HG03103 (cell line): ENCODE data around the gene EVC2.

ENCODE experiments used
- ATAC-seq: cut with Tn5 transposase; IDR thresholded peaks from one replicate; pipeline ENCODE4 v1.9.1; 2021; ENCODE audit warnings: low read depth; ENCODE audit not compliant: unreplicated experiment

EVC2 gene

DNA sequence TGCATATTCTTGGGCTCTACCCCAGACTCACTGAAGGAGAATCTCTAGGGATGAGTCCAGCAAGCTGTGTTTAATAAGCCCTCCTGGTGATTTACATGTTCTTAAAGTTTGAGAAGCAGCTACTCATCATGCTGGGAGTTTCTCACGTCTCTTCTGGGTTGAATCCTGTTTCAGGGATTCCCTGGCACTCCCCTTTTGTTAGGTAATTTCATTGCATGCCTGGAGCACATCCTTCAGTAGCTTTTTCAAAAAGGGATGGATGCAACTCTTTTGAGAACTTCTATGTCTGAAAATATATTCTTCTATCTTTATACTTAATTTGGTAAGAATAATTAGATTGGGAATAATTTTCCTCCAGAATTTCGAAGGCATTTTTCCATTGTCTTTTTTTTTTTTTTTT, 7.0 kb upstream of the EVC2 start:
- ATAC-seq = no peak

DNA sequence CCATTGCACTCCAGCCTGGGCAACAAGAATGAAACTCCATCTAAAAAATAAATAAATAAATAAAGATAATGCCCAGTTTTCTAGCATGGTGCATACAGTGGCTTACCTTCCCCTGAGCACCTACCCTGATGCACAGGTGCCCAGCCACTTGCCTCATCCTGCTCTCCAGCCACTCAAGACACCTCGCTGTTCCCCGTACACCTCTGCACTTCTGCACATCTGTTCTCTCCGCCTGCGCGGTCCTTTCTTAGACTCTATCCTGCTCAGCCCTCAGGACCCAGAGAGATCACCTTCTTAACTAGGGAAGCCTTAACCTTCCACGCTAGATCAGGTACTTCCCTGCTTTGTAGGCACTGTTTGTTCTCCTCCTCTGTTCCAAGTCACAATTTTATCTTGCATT, 5.5 kb upstream of the EVC2 start:
- no peak for ATAC-seq

DNA sequence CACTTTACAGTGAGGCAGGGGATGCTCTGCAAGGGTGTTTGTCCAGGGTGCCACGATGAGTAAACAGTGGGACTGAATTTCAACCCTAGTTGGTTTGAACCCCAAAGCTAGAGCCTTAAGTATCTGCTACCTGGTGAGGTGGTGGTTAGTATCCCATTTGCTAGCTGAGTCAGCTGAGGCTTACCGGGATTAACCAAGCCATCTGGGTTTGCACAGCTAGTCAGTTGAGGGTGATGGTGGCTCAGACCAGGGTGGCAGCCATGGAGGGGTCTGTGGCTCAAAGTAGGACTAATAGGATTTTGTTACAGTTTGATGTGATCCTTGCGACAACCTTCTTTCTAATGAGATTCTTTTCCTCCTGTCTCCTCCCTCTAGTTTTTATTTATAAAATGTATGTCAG, 4.6 kb upstream of the EVC2 start:
- ATAC-seq = no peak

DNA sequence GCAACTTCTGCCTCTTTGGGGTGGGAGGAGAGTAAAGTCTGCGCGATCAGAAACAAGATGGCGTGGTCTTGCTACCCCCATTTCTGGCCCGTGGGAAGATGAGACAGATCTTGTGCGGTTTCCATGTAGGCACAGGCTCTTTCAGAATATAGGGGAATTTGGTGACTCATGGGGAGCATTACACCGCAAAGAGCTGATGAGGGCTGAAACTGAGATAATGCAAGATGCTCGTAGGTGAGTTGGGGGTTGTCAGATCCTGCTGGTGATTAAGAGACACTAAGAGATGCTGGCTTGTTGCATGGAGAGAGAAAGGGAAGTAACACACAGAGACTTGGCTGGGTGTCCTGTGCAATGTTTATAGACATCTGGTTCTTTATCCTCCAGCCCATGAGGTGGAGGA, 4.2 kb upstream of the EVC2 start:
- ATAC-seq = no peak

DNA sequence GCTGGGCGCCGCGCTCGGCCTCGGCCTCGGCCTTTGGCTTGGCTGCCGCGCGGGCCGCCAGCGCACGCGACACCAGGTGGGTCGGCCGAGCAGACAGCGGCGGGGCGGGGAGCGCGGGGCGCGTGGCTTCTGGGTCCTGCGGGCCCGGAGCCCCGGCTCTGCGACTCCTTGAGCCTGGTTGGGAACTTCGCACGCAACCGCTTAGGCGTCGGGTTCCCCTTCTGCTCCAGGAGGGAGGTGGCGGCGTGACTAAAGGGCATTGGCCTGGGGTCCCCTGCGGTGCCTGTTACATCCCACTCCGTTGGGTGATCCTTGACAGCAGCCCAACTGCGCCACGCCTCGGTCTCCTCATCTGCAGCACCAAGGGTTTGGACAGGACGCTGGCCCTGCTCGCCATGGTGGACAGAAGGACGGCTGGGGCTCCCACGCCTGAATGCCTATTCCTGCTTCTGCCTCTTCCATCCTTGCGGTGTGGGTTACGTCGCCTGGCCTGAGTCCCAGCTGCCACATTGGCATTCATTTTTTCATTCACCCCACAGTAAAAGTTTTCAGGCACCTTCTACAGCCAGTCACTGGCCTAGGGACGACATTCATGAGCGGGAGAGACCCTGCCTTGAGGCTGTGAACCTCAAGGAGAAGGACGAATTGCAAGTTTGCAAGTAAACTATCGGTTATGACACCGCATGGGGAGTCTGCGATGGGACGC, 3.3 kb upstream of the EVC2 start:
- ATAC-seq = no peak

DNA sequence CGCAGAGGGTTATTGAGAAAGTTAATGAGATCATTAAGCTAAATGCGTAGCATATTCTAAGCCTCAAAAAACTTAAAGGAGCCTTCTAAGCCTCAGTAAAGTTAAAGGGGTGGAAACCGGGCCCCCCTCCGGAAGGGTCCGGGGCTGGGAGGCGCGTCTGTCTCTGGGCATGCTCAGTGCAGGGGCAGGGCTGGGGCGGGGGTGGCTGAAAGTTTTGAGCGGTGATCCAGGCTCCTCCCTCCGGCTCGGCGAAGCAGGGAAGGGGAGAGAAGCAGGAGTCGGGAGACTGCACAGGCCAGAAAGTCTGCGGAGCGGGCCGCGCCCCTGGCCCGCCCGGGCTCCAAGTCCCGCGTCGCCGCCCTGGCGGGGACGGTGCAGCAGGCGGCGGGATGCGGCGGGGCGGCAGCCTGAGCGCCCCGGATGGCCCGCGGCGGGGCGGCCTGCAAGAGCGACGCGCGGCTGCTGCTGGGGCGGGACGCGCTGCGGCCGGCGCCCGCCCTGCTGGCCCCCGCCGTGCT, 2.7 kb upstream of the EVC2 start, which contains the start of gene EVC:
EVC (plus strand) TSS at position 241 of the 518 bp plus-strand sequence; CDS start at position 421, 180 bp downstream.
- no peak for ATAC-seq

DNA sequence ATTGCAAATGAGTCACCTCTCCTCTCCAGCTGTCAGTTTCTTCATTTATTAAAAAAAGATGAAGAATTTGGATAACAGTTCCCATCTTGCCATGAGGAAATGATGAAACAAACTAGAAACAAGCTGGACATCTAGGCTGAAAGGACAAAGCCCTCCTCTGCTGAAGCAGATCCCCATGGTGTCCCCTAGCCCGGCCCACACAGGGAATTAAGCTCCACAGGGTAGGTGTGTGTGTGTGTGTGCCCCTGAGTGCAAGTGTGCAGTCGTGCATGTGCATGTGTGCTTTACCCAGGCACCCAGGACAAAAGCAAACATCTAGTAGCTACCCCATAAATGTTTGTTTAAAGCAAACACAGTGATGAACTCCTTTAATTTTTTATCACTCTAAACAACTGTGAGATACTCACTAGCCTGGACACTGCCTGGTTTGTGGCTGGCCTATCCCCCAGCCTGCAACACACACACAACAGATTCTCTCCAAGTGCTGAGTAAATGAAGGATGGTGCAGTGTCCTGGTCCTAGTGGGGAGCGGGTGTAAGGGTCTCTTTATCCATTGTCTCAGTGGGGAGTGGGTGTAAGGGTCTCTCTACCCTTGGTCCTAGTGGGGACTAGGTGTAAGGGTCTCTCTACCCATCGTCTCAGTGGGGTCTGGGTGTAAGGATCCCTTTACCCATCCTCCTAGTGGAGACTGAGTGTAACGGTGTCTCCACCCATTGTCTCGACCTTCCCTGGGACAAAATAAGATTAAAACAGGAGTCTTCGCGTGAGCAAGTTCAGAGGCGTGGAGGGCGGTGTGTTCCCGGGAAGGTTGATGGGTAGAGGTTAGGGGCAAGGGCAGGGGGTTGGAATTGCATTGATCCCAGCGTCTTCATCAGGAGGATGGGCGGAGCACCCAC, 2.0 kb upstream of the EVC2 start:
- no peak for ATAC-seq

DNA sequence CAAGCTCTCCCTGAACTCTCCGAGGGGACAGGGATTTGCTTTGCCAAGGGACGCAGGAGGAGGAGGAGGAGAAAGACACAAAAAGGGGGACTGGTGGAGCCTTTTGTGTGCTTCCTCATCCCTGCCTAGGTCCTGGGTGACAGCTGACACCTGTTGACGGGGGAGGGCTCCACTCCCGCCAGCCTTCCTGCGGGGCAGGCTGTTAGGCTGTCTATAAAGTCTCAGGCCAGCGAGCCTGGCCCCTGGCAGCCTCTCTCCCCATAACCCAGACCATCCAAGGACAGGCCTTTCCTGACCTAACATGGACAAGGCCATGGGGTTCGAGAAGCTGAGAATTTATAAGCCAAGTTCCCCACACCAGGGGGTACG, 832 bp upstream of the EVC2 start:
- no peak for ATAC-seq

DNA sequence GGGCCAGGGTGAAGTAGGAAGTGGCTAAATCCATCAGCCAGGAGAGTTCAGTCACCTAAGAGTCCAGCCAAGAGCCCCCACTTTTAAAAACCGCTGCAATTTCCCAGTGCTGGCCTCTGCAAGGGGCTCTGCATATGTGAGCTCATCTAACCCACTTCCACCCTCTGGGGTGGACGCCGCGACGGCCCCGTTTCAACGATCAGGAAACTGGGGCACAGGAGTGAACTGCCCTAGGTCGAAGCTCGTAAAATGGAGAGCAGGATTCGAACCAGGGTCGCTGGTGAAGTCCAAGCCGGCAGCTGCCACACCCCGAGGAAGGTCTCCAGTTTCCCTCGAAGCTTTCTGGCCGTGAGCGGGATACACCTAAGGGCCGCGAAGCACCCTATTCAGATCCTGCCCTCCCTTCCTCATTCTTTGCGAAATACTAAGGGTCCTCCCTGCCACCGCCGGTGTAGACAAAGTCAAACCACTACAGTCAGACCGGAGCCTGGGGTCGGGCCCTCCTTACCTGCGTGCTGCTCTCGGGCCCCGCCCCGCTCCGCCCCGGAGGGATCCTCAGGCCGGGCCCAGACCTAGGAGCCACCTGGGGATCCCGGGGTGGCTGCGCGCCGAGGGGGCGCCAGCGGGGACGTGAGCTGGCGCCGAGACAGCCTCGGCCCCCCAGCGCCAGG, 446 bp downstream of the EVC2 start:
- no peak for ATAC-seq

DNA sequence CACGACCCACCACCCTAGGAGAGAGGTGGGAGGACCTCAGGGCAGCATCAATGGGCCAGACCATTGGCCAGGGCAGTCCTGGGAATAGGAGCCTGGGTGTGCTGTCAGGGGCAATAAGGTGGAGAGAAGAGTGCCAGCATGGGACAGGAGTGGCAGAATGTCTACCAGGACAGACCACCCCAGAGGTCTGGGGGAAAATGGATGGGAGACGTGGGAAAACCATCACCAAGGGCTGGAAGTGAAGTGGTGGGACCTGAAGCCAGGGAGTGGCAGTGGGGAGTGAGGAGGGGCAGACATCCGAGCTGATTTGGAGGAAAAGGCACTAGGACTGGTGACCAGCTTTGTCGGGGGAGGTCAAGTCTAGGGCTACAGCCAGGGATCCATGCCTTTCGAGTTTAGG, 993 bp downstream of the EVC2 start:
- ATAC-seq = no peak

DNA sequence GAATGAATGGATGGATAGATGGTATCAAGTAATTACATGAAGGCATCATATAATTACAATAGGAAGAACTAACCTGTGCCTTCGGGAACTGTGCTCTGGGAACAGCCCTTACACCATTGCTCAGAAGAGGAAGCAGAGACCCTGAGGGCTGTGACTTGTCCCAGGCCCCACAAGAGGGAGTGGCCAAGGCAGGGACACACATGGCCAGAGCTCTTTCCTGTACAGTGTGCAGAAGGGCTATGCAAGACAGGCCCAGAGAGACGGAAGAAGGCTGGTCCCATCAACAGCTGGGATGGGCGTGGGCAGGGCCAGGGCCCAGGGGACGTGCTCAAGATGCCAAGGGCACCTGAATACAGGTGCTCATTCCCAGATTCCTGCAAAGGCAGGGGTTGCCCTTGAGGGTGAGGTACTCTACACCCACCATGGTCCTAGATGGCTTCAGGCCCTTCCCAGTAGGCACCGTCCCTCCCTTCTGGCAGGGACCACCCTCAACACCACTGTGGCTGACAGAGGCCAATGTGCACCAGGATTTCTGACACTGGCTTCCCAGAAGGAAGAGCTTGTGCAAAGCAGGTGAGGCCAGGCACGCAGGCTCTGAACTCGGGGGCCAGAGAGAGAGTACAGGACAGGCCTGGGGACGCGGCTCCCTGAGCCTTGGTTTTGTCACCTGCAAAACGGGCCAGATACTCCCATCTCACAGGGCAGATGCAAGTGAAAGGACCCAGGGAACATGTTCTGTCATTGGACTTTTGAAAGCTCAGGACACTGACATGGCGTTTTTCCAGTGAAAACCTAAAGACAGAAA, 1.7 kb downstream of the EVC2 start:
- no peak for ATAC-seq

DNA sequence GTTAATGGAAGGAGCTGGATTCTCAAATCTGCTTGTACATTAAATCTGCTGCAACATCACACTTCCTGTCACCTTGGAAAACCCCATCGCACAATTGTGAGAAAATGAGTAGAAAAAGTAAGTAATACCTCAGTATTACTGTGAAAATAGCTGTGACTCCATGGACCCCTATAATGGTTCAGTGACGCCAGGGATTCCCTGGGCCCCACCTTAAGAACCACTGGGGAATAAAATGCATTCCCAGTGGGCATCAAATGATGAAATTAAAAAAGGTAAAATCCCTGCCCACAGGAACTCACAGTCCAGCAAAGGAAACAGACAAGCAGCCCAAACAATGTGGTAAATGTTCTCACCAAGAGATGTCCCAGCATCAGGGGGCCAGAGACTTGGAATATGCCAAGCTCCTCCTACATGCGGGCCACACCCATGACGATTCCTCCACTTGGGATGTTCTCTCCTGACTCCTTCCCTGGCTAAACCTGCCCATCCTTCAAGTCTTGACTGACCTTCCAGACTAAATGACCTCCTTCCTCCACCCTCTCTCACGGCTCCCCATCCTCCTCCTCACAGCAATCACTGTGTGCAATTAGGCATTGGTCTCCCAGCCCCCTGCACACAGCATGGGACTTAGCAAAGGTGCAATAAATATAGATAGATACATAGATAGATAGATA, 2.6 kb downstream of the EVC2 start:
- ATAC-seq = no peak

DNA sequence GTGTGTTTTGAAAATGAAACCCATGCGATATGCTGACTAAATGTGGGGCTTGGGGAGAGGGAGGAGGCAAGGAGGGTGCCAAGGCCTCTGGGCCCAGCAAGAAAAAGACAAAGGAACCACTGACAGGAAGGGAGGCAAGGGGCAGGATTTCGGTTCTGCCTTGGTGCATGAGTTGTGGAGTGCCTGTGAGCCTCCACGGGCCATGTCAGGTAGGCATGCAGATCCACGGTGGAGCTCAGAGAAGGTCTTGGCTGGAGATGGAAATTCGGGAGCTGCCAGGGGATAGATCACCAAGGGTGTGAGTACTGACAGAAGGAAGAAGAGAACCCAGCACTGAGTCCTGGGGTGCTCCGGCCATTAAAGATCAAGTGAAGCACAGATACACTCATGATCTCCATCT, 4.1 kb downstream of the EVC2 start:
- ATAC-seq = no peak

DNA sequence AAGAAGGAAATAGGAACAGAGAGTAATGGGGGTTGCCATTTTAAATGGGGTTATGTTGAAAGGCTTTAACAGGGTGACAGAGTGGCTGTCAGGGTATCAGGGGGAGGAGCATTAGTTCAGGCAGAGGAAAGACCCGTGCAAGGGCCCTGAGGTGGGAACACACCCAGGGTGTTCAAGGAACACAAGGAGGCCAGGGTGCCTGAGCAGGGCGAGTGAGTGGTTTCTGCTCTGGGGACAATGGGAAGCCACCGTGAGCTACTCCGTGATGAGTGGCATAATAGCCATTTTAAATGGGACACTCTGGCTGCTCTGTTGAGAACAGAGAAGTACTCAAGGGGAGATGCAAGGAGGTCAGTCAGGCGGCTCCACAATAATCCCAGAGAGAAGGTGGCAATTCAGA, 4.5 kb downstream of the EVC2 start:
- ATAC-seq = no peak

DNA sequence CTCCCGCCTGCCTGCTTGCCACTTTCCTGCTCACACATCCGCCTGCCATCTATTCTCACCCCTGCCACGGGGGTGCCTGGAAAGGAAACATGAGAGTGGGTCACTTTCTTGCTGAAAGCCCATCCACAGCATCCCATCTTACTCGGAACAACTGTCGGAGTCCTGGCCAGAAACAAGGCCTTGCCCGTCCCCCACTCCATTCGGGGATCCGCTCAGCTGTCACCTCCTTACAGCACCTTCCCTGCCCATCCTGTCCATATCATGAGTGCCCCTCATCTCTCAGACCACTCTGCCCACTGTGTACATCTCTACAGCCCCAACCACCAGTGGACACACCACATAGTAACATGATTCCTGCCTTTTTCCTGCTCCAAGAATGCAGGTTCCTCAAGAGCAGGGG, 6.4 kb downstream of the EVC2 start:
- ATAC-seq = no peak

DNA sequence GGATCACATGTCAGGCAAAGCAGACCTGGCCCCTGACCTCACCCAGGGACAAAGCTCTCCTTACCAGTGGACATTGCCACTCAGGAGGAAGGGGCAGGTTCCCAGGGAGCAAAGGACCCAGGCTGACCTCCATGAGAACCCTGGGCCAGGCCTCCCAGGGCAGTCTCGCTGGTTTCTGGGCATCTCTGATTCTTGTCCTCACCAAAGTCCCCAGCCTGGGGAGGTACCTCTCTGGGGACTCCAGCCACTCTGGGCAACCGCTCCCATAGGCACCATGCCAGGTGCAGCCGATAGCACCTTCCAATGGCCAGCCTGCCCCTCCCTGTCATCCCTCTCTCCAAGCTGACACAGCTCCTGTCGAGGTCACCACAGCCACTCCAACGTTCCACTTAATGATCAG, 7.9 kb downstream of the EVC2 start:
- no peak for ATAC-seq

DNA sequence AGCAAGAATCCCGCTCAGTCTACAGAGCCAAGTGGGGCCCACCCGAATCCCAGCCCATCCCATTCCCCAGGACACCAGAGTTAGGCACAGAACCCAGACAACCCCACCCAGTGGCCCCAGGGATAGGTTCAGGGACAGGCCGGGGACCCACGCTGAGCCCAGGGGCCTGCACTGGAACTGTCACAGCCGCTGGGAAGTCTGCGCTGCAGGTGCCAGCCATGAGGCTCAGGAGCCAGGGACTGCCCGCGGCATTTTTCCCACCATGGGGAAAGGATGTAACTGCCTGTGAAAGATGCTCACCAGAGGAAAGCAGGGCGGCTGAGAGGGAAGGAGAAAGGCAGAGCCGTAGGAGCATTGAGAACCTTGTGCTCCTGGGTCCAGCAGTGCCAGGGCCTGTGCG, 12.0 kb downstream of the EVC2 start:
- no peak for ATAC-seq

DNA sequence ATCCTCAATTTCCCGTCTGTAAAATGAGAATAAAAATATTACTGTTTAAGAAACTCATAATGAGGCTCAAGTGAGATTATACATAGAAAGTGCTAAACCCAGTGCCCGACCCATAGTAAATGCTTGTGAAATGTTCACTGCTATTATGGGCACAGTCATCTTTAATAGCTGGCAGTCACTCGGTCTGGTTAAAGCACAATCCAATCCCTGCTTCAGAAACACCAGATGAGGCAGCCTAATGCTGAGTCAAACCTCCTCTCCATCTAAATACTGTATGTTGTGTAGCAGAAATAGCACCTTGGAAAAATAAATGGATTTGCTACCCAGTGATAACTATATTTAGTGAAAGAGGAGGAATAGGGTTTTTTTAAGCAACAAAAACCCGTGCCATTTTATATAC, 14.5 kb downstream of the EVC2 start:
- ATAC-seq = no peak

DNA sequence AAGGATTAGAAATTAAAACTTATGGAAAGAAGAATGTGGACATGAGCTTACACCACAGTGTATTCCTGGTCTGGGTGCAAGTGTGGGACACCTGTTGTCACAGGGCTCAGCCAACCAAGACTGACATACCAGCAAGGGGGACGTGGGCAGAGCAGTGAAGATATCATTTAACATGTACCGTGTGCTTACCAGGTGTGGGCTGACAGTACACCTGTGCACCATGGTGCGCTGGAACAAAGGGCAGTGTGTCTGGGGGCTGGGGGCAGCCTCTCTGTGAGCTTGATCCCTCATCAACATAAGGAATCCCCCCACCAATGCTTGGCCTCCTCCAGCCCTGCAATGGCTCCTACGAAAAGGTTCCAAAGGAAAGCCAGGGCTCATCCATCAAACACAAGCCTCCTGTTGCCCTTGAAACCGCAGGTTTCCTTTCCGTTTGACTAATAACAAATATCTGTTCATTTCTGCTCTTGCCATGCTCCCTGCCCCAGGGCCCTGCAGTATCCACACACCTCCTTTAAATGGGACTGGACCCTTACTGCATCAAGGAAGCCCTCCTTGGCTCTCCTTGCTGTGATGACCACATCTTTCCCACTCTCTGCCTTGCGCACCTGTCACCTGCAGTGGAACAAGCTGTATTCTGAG, 16.7 kb downstream of the EVC2 start:
- ATAC-seq = no peak
